ENCODE measurements around the gene ANKRD11. TPM values are rescaled to one million over a fixed set of nuclear protein-coding genes. Genes with fewer than 3 reads are reported as not detected.

Gene ANKRD11
- total RNA-seq, 1 experiment from 2014 or later: 242 TPM

DNA sequence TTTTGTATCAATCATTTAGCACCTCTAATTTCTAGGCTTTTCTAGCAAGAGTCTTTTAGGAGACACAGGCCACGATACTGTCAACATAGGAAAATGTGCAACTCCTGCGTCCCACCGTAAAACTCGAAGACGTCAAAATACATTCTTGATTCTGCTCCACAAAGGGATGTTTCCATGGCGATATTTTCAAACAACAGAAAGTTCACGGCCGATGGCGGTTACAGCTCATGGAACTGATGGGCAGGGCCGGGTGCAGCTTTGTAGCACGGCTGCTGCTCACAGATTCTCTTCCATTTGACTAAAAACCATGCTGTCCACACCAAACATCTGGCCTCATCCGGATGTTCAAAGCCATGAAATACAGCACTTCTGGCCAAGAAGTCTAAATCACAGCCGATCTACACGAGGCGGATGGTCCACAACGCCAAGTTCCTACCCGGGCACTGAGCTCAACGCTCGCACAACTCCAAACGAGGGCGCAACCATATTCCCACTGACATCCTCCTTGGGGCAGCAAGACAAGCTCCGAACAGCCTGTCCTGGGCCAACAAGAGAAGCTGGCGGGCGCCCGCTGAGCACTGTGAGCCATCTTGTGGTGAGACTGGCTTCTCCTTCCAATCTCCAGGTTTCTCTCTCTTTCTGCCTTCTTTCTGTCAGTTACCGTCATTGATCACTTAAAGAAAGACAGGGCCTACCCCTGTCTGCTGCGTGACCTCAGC, 193.0 kb downstream of the ANKRD11 start:
- CTCF ChIA-PET: no interaction called here
- DNase-seq: no peak
- H3K36me3 Mint-ChIP-seq (ENCODE audit: insufficient read depth, unreplicated experiment): peaks cover 76% of the 10 kb centered on the region
- H3K27me3 Mint-ChIP-seq (ENCODE audit: unreplicated experiment): no peaks in the 10 kb centered on the region
- no peaks in the 10 kb centered on the region for H3K9me3 Mint-ChIP-seq (ENCODE audit: low read depth, unreplicated experiment)
- peaks cover 30% of the 10 kb centered on the region for H3K4me1 Mint-ChIP-seq (ENCODE audit: low read depth, unreplicated experiment)
- TF ChIP-seq CTCF (IDR thresholded peaks at IDR 0.05; ENCODE audit: unreplicated experiment): no peak
- BruUV-seq (replicated peaks): no TSS peak
- intact Hi-C loops (cut with micrococcal nuclease; ENCODE audit: unreplicated experiment): no loop called here
- H3K27ac Mint-ChIP-seq (ENCODE audit: unreplicated experiment): peak overlapping the region; percentile 24
- H3K4me3 Mint-ChIP-seq (ENCODE audit: low read depth, unreplicated experiment): no peak overlapping the region

DNA sequence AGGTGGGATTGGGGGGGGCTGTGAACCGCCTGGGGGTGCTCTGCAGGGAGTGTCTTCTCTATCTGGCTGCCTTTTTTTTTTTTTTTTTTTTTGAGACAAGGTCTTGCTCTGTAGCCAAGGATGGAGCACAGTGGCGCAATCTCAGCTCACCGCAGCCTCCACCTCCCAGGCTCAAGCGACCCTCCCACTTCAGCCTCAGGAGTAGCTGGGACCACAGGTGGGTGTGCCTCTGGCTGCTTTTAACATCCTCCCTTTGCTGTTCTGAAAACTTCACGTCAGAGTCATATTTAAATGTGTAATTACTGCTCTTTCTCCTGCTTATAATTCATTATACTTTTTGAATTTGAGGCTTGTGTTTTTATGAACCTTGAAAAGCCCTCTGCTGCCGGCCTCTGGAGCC, 194.4 kb downstream of the ANKRD11 start:
- BruUV-seq (replicated peaks): no TSS peak
- peaks cover 27% of the 10 kb centered on the region for H3K4me1 Mint-ChIP-seq (ENCODE audit: low read depth, unreplicated experiment)
- peaks cover 77% of the 10 kb centered on the region for H3K36me3 Mint-ChIP-seq (ENCODE audit: insufficient read depth, unreplicated experiment)
- H3K9me3 Mint-ChIP-seq (ENCODE audit: low read depth, unreplicated experiment): no peaks in the 10 kb centered on the region
- no peaks in the 10 kb centered on the region for H3K27me3 Mint-ChIP-seq (ENCODE audit: unreplicated experiment)
- H3K27ac Mint-ChIP-seq (ENCODE audit: unreplicated experiment): peak overlapping the region; percentile 62
- DNase-seq: no peak
- intact Hi-C loops (cut with micrococcal nuclease; ENCODE audit: unreplicated experiment): no loop called here
- no peak for TF ChIP-seq CTCF (IDR thresholded peaks at IDR 0.05; ENCODE audit: unreplicated experiment)
- H3K4me3 Mint-ChIP-seq (ENCODE audit: low read depth, unreplicated experiment): no peak overlapping the region
- CTCF ChIA-PET: interaction anchor here (0.6 to 0.7 kb wide), 3 partner anchors 20 to 516 kb away, joined by 3 to 8 read pairs (median 3); no protein-coding TSS in a partner anchor

- Mint-ChIP-seq H3K4me3 (ENCODE audit: low read depth, unreplicated experiment) (no peak overlapping the region), H3K27me3 (ENCODE audit: unreplicated experiment) (no peaks in the 10 kb centered on the region), H3K27ac (ENCODE audit: unreplicated experiment) (no peak overlapping the region), H3K36me3 (ENCODE audit: insufficient read depth, unreplicated experiment) (peaks cover 78% of the 10 kb centered on the region), H3K4me1 (ENCODE audit: low read depth, unreplicated experiment) (peaks cover 20% of the 10 kb centered on the region), H3K9me3 (ENCODE audit: low read depth, unreplicated experiment) (no peaks in the 10 kb centered on the region)
- CTCF ChIA-PET: interaction anchor here (0.7 kb wide), 1 partner anchor 515 kb away, joined by 3 read pairs; no protein-coding TSS in a partner anchor
- TF ChIP-seq CTCF (IDR thresholded peaks at IDR 0.05; ENCODE audit: unreplicated experiment): no peak
- intact Hi-C loops (cut with micrococcal nuclease; ENCODE audit: unreplicated experiment): no loop called here
- no TSS peak for BruUV-seq (replicated peaks)
- DNase-seq: no peak
These were observed 195.1 kb downstream of the ANKRD11 start for GRCh38 chr16:89295071-89295900.

GRCh38 chr16:89294486-89294885, 195.9 kb downstream of the ANKRD11 start:
- intact Hi-C loops (cut with micrococcal nuclease; ENCODE audit: unreplicated experiment): no loop called here
- H3K27ac Mint-ChIP-seq (ENCODE audit: unreplicated experiment): no peak overlapping the region
- no peaks in the 10 kb centered on the region for H3K9me3 Mint-ChIP-seq (ENCODE audit: low read depth, unreplicated experiment)
- no peak overlapping the region for H3K4me3 Mint-ChIP-seq (ENCODE audit: low read depth, unreplicated experiment)
- DNase-seq: no peak
- no peak for TF ChIP-seq CTCF (IDR thresholded peaks at IDR 0.05; ENCODE audit: unreplicated experiment)
- peaks cover 83% of the 10 kb centered on the region for H3K36me3 Mint-ChIP-seq (ENCODE audit: insufficient read depth, unreplicated experiment)
- no TSS peak for BruUV-seq (replicated peaks)
- no peaks in the 10 kb centered on the region for H3K27me3 Mint-ChIP-seq (ENCODE audit: unreplicated experiment)
- CTCF ChIA-PET: no interaction called here
- H3K4me1 Mint-ChIP-seq (ENCODE audit: low read depth, unreplicated experiment): peaks cover 20% of the 10 kb centered on the region

All from Calu3 (cell line).